CD4-positive, alpha-beta T cell treated with Interferon alpha-2 for 1 hour (primary cell): ENCODE results near the gene KCNIP2.

ENCODE experiments used
- DNase-seq, 2 donors: peaks; one replicate each; pipeline ENCODE4 v3.0.0-alpha.2; 2020 to 2022

The KCNIP2 gene

DNA sequence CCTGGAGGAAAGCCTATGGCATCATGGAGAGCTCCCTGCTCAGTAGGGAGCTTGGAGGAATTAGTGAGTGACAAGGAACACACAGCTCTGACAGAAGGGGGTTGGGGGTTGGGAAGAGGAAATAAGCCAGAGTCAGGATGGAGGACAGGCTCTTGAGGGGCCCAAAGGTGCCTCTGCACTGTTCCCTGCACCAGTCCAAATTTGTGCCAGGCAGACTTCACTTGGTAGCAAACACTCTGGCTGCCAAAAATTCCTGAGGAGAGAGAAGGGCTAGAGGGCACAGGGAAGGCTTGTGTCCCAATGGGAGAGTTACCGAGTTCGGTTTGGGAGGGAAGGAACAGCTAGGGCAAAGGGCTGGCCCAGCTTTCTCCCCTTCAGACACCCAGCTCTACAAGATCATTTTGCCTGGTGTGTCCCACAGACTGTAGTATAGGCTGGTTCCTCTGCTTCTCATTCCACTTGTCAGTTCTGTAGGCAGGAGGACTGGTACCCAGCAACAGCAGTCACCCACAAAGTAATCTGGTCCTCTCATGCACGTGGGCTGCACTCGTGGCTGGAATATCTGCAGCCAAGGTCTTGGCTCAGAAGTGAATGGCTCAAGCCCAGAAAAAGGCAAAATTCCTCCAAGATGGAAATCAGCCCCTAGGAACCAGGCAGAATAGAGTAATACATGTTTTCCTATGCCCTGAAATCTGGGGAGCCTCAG is 8.0 kb upstream of the KCNIP2 start:
- DNase-seq: no peak

DNA sequence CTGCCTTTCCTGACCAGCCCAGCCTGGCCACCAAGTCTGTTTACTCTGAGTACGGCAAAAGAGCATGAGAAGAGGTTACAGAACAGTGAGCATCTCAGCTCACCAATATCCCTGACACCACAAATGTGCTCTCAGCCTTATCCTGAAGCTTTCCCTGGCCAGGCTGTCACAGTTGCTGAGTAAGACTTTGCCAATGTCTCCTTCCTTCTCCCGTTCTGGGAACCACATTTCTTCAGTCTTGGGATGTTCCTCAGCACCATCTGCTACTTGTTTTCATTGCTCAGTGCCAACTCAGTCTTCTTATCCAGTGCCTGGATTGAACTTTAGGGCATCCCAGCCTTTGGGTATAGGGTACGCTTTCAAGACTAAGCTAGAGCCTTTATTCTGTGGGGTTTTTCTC is 7.1 kb upstream of the KCNIP2 start:
- no peak for DNase-seq

- no peak for DNase-seq
Observed at GRCh38 chr10:101848894-101849351, 5.3 kb upstream of the KCNIP2 start.

GRCh38 chr10:101848408-101848807 is 4.8 kb upstream of the KCNIP2 start:
- no peak for DNase-seq

DNA sequence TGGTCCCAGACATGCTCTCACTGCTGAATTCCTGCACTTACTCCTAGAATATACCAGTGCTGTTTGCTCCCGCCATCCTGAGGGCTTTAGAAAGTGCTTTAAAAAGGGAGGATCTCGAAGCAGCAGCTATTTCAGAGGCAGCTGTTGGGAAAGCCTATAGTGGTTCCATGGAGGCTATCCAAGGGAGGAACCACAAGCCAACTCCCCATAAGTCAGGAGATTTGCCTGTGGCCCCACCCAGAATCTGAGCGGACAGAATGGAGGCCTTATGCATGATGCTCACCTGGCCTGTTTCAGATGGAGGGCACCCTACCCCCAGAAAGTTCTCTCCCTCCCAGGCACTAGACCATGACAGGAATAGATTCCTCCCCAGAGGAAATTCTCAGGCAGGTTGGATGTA is 2.3 kb upstream of the KCNIP2 start:
- no peak for DNase-seq

DNA sequence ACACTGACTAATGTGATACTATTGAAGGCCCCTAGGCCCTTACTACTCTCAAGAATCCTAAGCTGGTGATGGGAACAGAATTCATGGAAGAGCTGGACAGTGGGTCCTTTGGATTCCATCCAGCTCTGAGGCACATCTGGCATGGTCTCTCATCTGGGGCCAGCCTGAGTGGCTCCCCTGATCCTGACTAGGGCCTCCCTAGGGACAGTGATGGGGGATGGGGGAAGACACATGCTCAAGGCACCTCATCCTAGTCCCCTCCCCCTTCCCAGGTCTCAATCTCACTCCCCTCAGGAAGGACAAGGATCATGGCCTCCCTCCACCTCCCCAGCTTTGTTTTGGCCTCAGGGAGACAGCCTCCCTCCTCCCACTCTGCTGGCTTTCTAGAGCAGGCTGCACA is 1.8 kb downstream of the KCNIP2 start:
- no peak for DNase-seq

- DNase-seq: peak; percentile 75 to 81
Observed at GRCh38 chr10:101840741-101841453, 2.7 kb downstream of the KCNIP2 start.

- peak in 1 of 2 donors; percentile 54 for DNase-seq
Observed at GRCh38 chr10:101840102-101840684, 3.4 kb downstream of the KCNIP2 start.

- peak; percentile 59 to 74 for DNase-seq
Observed at GRCh38 chr10:101839416-101840063, 4.1 kb downstream of the KCNIP2 start.

DNA sequence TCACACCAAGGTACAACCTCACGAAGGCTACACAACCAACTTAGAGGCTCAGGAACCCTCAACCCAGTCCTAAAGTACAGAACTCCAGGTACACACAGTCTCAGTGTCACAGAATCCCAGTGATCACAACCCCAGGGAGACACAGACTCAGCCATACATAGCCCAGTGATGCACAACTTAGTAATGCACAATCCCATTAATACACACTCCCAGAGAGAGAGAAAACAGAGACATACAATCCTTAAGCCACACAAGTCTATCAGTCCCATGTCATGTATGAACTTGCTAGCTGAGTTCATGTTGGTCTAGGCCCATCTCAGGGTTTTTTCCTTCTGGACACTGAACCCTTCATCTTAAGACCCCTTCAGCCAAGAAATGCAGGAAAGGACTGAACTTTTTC is 4.6 kb downstream of the KCNIP2 start:
- no peak for DNase-seq

DNA sequence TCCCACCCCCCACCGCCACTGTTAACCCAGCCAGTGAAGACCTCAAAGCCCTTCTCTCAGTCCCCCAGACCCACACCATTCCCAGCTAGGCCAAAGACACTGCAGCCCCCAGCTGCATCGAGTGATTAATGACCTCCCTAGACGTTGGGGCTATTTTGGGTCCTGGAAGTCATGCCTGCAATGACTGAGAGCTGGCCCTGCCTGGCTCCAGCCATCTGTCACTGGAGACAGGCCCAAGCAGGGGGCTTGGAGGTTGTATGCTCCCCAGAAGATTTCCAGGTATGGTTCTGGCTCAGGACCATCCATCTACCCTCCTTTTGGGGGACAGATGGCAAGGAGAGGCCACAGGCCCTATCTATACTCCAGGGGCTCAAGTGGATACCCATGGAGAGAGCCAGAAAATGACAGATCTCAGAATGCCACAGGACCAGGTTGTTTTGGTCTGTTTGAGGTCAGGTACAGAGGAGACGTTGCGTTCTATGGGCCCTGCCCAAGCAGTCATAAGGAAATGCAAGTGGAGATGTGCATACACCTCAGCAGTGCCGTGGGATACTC is 5.1 kb downstream of the KCNIP2 start:
- no peak for DNase-seq

DNA sequence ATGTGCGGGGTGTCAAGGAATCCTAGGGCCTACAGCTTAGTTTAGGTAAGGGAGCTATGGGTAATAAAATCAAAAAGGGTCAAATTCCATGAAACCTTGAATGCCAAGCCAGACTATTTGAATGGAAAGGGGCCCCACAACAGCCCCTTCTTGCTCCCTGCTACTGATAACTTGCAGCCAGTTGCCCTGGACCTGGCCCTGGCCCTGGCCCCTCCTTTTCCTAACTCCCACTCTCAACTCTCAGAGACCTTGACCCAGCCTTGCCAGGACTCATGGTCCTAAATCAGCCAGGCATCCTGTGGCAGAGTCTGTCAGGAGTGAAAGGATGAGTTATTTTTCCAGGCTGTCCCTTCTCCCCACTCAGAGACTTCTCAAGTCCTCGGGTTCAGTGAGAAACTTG is 5.9 kb downstream of the KCNIP2 start:
- no peak for DNase-seq

GRCh38 chr10:101835362-101835761 is 8.2 kb downstream of the KCNIP2 start:
- DNase-seq: no peak

- peak in 1 of 2 donors; percentile 37 for DNase-seq
Observed at GRCh38 chr10:101834341-101834740, 9.3 kb downstream of the KCNIP2 start.

GRCh38 chr10:101833466-101833865 is 10.1 kb downstream of the KCNIP2 start:
- no peak for DNase-seq

- no peak for DNase-seq
Observed at GRCh38 chr10:101832325-101832771, 11.3 kb downstream of the KCNIP2 start.

DNA sequence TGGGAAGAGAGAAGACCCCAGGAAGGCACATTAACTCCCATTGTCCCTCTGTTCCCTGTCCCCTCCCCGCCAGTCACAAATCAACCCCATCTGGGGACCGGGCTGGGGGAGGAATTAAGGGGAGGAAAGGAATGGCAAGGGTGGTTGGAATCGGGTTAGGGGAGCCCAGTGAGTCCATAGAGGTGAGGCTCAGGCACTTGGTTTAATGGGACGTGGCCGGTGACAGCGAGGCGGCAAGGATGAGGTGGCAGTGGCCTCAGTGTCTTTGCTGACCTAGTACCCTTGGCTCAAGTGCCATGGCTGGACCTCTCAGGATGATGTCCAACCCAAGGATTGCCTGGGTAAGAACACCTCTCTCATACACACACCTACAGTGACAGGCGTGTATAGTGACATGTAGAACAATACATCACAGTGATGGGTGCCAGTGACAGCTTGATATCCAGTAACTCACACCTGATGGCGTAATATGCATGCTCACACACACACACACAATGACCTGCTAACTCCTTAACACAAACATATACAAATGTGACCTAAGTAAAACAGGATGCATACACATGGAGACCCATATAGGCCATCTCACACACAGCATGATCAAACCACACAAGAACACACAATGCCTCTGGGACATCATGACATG is 12.3 kb downstream of the KCNIP2 start:
- DNase-seq: no peak

- peak; percentile 95 for DNase-seq
Observed at GRCh38 chr10:101830322-101831168, 13.1 kb downstream of the KCNIP2 start.

- peak; percentile 82 to 84 for DNase-seq
Observed at GRCh38 chr10:101829561-101830315, 13.9 kb downstream of the KCNIP2 start.

DNA sequence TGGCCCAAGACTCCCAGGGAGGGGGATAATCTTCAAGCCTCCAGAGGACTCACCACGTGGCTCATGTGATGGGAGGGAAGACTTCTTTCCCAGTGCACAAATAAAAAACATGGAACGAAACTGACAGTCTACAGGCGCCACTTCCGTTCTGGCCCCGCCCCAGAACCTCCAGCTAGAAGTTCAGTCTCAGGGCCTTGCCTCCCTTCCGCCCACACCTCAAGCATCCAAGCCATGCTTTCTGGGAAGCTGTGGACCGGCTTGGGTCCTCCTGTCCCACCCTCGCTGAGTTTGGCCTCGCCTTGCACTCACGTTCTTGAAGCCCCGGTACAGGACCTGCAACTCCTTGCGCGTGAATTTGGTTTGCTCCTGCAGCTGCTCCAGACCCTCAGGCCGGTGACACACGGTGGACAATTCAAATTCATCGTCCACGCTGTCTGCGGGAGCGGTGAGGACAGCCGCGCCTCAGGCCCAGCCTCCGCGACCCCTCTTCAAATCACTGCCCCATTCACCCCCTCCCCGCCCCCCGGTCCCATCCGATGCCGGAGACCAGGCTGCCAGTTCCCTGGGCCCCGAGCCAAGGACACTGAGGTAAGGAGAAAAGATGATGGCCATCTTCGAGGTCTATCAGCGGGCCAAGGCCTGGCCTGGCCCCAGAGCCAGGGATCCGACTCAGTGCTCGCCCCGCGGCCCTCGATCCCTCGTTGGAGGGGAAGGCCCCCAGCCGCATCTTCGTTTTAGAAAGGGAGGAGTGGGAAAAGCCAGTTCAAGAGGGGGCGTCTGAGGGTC is 14.6 kb downstream of the KCNIP2 start:
- no peak for DNase-seq
